SKM-1 (cell line): ENCODE results near the gene KRTAP1-3.
"Not testable (repeated sequence)": the region's sequence is repeated elsewhere in the genome, so short reads cannot be mapped to it uniquely, and the experiment has no call there.

ENCODE experiments used
- DNase-seq: peaks from one replicate; lab custom pipeline; 2025; ENCODE audit not compliant: unreplicated experiment; lab: John Stamatoyannopoulos, UW

Gene KRTAP1-3

DNA sequence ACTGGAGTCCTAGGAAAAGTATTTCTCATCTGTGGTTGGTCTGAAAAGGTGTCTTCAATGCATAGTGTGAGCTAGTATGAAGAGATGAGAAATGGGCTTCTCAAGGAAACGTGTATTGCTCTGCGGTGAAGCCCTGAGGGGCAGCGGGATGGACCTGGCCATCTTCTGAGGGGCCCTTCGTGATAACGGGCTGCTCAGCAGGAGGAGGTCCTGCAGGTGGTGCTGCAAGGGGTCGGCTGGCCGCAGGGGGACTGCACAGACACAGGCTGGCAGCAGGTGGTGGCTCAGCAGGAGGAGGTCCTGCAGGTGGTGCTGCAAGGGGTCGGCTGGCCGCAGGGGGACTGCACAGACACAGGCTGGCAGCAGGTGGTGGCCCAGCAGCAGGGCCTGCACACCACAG lies 19.9 kb upstream of the KRTAP1-3 start:
- DNase-seq, result not testable (repeated sequence)

DNA sequence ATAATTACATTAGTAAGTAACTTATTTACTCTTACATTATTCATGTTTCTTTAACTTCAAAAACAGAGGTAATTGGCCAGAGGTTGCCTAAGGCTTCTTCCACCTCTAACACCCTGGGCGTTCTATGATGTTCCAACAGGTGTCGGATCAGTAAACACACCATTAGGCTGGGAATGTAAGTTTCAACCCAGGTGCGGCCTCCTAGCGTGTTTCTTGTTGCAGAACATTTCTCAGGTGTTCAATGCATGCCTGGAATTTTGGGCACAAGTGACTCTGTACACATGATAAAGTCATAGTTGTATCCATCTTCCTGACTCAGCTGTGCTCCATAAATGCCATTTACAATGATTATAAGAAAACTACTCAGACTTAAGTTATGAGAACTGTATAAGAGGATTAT lies 19.4 kb upstream of the KRTAP1-3 start:
- DNase-seq, result no peak

DNA sequence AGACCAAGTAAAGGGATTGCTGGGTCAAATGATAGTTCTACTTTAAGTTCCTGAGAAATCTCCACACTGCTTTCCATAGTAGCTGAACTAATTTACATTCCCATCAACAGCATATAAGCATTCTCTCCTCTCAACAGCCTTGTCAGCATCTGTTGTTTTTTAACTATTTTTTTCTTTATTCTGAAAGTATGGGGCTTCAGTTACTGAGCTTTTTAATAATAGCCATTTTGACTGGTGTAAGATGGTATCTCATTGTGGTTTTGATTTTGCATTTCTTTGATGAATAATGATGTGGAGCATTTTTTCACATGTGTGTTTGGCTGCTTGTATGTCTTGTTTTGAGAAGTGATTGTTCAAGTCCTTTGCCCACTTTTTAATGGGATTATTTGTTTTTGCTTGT lies 17.9 kb upstream of the KRTAP1-3 start:
- DNase-seq, result no peak

DNA sequence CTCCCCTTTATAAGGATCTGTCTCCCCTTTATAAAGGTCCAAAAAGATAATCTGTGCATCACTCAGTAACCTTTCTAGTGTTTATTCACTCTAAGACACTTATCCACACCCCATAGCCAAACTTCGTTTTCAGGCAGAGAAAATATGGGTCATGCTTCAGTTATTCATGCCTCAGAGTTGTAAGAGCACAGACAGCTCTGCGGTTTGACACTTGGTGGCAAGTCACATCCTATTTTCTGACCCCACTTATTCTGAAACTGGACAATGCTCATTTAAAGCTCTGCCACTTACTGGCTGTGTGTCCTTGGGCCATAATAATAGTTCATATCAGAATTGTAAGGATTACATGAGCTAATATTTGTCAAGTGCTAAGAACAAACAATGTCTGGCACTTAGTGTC lies 14.4 kb upstream of the KRTAP1-3 start:
- no peak for DNase-seq

DNA sequence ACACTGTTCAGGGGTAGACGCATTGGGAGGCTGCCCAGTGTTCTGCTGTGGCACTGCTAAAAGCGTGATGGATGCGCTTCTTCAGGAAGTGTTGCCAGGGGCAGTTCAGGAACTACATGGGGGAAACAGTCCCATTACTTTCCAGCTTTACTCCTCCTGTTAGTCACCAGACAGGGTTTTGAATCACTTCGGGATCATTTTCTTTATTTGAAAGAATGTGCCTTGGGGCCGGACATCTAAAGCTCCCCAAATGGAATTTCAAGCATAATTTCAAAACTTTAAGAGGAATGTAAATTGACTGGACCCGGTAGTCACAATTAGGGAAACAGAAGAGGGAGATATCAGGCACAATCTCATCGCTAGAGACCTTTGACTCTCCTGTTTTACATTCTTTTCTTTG lies 13.8 kb upstream of the KRTAP1-3 start:
- no peak for DNase-seq

DNA sequence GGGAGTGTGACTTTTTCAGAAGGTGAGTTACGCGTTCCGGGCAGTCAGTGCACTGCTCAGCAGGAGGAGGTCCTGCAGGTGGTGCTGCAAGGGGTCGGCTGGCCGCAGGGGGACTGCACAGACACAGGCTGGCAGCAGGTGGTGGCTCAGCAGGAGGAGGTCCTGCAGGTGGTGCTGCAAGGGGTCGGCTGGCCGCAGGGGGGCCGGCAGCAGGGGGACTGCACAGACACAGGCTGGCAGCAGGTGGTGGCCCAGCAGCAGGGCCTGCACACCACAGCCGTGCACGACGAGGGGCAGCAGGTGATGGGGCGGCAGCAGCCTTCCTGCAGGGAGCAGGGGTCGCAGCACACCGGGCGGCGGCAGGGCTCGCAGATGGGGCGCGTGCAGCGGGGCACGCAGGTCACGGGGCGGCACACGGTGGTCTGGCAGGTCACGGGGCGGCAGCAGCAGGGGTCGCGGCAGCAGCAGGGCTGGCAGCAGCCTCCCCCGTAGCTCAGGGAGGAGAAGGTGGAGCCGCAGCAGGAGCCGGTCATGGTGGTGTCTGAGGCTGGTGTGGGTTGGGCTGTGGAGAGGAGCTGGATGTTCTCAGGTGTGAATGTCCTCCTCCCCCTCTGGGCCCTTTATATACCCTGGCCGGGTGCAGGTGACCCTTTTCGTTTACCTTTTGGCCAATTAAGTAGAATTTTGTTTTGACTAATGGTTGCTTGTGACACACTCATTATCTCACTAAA lies 12.2 kb upstream of the KRTAP1-3 start, which contains the start of gene KRTAP2-1:
Gene KRTAP2-1, minus strand, starts transcription at position 582 of the 731 bp plus-strand sequence. Its CDS starts 49 bp downstream, at position 533.
- not testable (repeated sequence) for DNase-seq

DNA sequence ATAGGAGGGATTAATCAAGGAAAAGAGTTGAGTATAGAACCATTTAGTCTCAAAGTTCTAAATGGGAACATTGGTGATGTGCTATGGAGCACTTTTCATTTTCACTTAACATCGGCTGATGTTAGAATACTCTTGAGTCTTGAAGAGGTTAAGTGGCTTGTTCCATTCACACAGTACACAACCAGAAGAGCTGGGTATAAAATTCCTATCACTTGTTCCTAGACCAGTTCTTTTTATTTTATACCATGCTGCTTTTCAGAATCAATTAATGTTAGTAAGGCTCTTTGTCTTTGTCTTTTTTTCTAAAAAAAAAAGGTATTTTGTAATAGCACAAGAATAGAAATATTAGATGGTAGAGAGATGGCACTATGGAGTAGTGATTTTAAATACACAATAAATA lies 8.3 kb upstream of the KRTAP1-3 start:
- no peak for DNase-seq

DNA sequence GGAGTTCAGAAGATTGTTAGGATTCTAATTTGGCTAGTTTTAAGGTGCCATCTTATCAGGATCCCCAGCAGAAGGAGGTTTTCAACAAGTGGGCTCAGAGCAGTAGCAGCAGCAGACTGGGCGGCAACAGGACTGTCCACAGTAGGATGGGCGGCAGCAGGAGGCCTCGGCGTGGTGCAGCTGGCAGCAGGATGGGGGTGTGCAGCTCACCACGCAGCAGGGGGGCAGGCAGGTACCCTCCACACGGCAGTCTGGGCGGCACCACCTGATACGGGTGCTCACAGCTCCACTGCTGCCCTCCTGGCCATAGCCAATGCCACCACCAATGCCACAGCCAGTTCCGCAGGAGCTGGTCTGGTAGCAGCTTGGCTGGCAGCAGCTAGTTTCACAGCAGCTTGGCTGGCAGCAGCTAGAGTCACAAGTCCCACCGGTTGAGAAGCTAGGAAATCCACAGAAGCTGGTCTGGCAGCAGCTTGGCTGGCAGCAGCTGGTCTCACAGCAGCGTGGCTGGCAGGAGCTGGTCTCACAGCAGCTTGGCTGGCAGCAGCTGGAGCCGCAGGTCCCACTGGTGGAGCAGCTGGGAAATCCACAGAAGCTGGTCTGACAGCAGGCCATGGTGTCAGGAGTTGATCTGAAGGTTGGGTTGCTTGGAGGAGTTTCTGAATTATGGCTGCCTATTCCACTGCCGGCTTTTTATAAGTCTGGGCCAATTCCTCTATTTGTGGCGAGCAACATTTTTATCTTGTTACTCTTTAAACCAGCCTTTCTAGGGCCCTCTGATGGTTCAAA lies 6.3 kb upstream of the KRTAP1-3 start, which contains the start of gene KRTAP1-1:
Gene KRTAP1-1, minus strand, starts transcription at position 668 of the 789 bp plus-strand sequence. Its CDS starts 53 bp downstream, at position 615.
- DNase-seq, result not testable (repeated sequence)

DNA sequence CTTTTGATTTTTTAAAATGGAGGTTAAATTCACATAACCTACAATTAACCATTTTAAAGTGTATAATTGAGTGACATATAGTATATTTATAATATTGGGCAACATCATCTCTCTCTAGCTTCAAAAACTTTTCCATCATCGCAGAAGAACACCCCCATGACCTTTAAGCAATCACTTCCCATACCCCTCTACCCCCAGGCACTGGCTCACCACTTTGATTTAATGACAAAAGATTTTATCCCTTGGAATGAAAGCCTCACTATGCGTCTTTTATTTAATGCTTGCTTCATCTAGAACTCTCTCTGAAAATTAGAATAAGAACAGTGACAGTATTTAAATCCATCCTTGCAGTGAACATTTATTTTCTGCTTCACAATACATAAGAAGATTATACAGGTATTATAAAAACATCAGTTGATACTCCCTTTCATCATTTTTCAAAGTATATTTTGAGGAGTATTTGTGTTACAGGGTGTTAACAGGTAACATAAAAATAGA lies 3.2 kb upstream of the KRTAP1-3 start:
- no peak for DNase-seq

DNA sequence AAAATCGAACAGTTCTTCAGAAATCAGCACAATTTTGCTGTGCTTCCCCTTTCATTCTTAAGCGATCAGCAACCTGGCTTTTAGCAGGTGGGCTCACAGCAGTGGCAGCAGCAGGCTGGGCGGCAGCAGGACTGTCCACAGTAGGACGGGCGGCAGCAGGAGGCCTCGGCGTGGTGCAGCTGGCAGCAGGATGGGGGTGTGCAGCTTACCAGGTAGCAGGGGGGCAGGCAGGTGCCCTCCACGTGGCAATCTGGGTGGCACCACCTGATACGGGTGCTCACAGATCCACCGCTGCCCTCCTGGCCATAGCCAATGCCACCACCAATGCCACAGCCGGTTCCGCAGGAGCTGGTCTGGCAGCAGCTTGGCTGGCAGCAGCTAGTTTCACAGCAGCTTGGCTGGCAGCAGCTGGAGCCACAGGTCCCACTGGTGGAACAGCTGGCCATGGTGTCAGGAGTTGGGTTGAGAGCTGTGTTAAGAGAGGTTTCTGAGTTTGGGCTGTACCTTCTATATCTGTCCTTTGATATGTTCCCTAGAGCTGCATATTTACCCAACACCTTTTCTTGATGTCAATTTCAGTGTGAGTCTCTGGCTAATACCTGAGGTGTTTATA lies 4.9 kb downstream of the KRTAP1-3 start, which contains the start of gene KRTAP1-4:
Gene KRTAP1-4, minus strand, starts transcription at position 563 of the 613 bp plus-strand sequence. Its CDS starts 117 bp downstream, at position 446.
- no peak for DNase-seq

DNA sequence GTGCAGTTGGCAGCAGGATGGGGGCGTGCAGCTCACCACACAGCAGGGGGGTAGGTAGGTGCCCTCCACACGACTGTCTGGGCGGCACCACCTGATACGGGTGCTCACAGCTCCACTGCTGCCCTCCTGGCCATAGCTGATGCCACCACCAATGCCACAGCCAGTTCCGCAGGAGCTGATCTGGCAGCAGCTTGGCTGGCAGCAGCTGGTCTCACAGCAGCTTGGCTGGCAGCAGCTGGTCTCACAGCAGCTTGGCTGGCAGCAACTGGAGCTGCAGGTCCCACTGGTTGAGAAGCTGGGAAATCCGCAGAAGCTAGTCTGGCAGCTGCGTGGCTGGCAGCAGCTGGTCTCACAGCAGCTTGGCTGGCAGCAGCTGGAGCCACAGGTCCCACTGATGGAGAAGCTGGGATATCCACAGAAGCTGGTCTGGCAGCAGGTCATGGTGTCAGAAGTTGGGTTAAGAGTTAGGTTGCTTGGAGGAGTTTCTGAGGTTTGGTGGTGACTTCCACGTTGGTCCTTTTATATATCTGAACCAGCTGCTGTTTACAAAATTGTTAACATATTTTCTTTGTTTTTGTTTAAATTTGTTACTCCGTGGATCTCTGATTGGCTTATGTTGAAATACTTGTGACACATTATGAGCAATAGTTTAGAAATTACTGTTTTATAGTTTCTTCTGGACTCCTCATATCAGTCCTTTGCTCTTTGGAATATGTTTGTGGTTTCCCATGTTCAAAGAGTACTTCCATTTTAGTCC lies 7.8 kb downstream of the KRTAP1-3 start, which contains the start of gene KRTAP1-5:
Gene KRTAP1-5, minus strand, starts transcription at position 494 of the 757 bp plus-strand sequence. Its CDS starts 53 bp downstream, at position 441.
- DNase-seq, result no peak

DNA sequence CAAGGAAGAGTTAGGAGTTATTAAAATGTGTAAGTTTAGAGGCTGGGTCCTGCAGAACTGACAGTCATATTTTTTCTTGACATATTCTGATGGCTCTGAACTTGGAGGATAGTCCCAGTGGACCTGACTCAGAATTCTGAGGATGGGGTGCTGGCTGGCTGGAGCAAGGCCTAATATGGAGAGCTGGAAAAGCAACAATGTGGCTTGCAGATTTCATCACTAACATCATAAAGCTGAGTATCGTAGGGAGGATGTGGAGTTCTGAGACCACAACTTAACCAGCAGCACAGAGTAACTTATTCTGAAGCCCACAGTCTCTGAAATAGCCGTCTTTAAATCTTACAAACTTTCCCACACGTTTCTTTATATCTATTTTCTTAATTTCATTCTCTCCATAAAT lies 10.0 kb downstream of the KRTAP1-3 start:
- no peak for DNase-seq

DNA sequence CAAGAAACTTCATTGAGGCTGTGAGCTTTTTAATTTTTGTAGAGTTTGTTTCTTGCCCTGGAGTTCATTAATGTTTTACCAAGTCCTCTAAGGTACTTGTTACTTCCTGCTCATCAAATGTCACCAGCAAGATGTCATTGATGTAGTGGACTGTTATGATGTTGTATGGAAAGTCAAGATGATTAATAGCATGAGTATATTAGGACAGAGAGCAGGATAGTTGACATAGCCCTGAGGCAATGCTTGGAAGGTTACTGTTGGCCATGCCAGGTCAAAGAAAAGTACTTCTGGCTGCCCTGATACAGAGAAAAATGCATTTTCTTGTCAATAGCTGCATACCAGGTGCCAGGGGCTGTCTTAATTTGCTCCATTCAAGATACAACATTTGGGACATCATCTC lies 14.3 kb downstream of the KRTAP1-3 start:
- DNase-seq, result no peak

DNA sequence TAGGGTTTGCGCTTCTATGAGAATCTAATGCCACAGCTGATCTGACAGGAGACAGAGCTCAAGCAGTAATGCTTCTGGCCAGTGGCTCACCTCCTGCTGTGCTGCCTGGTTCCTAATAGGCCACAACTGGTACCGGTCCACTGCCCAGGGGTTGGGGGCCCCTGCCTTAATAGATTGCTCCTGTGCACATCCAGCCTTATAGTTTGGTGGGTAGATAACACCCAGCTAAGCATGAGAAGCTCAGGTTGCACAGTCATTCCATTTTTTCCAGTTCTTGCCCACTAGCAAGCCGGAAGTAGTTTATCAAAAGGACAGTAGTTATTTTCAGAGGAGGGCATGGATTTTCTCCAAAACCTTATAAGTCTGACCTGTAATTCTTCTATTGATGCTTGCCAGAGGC lies 15.3 kb downstream of the KRTAP1-3 start:
- DNase-seq, result no peak

DNA sequence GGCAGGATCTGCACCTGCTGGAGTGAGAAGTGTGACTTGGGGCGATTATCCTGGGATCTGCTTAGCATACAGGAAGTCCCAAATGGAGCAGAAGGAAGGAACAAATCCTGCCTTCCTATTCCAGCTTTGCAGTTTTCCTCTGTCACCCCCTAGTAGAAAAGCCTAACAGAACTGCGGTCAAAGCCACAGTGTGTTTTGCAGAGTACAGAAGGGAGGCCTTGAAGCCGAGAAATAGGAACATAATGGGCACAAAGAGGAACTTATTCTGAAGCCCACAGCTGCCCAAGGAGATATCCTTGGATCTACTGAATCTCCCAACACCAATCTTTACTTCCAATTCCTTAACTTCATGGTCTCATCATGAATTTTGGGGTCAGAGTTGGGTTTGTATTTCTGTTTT lies 16.1 kb downstream of the KRTAP1-3 start:
- DNase-seq, result no peak

DNA sequence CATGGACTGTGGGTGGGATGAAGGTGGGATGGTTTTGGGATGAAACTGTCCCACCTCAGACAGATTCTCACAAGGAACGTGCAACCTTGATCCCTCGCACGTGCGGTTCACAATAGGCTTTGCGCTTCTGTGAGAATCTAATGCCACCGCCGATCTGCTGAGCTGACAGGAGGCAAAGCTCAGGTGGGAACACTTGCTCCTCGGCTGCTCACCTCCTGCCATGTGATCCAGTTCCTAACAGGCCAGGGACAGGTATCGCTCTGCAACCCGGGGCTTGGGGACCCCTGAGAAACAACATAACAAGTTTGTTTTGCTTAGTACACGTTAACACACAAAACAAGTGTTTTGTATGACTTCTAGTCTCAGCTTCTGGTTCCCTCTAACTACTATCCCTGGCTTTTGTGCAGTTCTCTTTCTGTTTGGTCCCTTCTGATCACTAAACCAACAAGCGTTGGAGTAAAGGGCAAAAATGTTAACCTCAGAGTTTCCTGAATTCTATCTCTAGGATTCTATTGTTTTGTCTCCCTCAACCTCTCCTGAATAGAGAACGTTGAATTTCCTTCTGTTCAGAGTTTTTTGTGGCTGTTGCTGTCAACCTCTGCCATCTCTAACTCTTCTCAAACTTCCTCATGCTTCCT lies 18.0 kb downstream of the KRTAP1-3 start:
- DNase-seq, result no peak

DNA sequence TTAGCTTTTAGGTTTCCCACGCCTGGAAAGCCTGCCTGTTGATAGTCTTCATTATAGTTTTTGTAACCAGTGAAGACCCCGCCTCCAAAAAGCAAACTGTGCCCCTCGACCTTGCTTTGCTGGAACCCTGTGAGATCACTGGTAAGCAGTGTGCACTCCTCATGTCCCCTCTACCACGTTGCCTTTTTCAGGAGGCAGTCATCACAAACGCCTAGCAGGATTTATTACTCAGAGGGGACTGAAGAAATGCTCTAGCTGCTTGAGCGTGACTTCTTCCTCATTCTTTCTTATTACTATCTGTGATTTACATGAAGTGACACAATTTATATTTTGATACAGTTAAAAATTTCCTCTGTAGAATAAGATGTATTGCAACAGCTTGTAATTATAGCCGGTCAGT lies 19.2 kb downstream of the KRTAP1-3 start:
- DNase-seq, result no peak

DNA sequence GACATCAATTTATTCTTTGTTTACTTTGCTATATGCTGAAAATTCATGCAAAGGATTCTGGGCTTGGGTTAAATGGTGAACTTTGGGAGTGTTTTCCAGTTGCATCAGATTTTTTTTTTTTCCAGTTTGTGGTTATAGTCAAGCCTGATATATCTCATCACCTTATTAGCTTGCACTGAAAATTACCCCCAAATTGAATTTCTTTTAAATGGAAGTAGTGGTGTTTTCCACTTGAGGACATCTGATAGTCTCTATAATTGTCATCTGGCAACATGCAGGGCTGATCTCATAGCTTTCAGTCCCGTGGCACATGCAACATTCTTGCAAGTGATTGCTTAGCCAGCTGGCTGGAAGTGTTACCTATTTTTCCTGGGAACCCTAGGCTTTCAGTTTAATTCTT lies 21.1 kb downstream of the KRTAP1-3 start:
- no peak for DNase-seq

DNA sequence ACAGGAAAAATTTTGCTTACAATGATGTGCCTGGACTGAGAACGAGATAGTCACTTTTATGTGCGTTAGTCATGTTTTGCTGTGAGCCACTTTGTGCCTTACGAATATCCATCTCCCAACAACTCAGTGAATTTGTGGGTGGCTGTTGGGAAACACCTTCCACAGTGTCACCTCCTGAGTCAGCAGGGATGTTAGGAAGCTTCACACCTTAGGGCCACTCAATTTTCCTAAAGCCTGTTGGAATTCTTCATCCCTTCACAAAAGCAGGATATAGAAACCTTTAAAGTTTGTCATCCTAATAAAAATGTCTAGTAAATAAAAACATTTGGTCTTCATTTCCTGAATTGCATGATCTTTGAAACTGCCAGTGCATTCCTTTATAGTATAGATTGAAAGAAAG lies 21.5 kb downstream of the KRTAP1-3 start:
- DNase-seq, result no peak
